Endodermal cell (in vitro differentiated cells): ENCODE data around the gene BAIAP3. TPM values are rescaled to one million over a fixed set of nuclear protein-coding genes. Genes with fewer than 3 reads are reported as not detected.

Experiments used
- DNase-seq: peaks from one replicate; pipeline ENCODE4 v3.0.0-alpha.2; 2017
- H3K27ac ChIP-seq: 2 replicates; pipeline ENCODE4 v1.5.1; 2013; ENCODE audit warnings: mild to moderate bottlenecking, low read depth, low read length, moderate library complexity
- H3K27me3 ChIP-seq: 2 replicates; pipeline ENCODE4 v1.6.1; 2013; ENCODE audit warnings: mild to moderate bottlenecking, low read length, moderate library complexity; ENCODE audit not compliant: insufficient read depth, control insufficient read depth, poor library complexity, severe bottlenecking
- H3K36me3 ChIP-seq: 2 replicates; pipeline ENCODE4 v1.7.0; 2013; ENCODE audit warnings: mild to moderate bottlenecking, low read length, moderate library complexity; ENCODE audit not compliant: control insufficient read depth, insufficient read depth
- H3K4me1 ChIP-seq: one replicate; pipeline ENCODE4 v1.7.0; 2013; ENCODE audit warnings: low read length; ENCODE audit not compliant: control insufficient read depth, insufficient read depth
- H3K4me3 ChIP-seq: 2 replicates; pipeline ENCODE4 v1.5.1; 2013; ENCODE audit warnings: mild to moderate bottlenecking, low read length, moderate library complexity
- H3K9ac ChIP-seq: 2 replicates; pipeline ENCODE4 v1.6.1; 2013; ENCODE audit warnings: mild to moderate bottlenecking, low read length, moderate library complexity; ENCODE audit not compliant: poor library complexity, severe bottlenecking; ENCODE audit errors: extremely low read depth
- H3K9me3 ChIP-seq: 2 replicates; pipeline ENCODE4 v1.6.1; 2013; ENCODE audit warnings: mild to moderate bottlenecking, low read length, moderate library complexity; ENCODE audit not compliant: control insufficient read depth
- H3K27ac Mint-ChIP-seq: 2 replicates; pipeline ENCODE4 v1.8.0; 2020; ENCODE audit warnings: mixed read lengths
- H3K27me3 Mint-ChIP-seq: 2 replicates; pipeline ENCODE4 v1.8.0; 2021; ENCODE audit warnings: mild to moderate bottlenecking, mixed read lengths; ENCODE audit not compliant: insufficient read depth
- H3K36me3 Mint-ChIP-seq: 2 replicates; pipeline ENCODE4 v1.8.0; 2020; ENCODE audit warnings: low read depth, mixed read lengths
- H3K4me1 Mint-ChIP-seq: 2 replicates; pipeline ENCODE4 v1.8.0; 2020; ENCODE audit warnings: mixed read lengths
- H3K4me3 Mint-ChIP-seq: 2 replicates; pipeline ENCODE4 v1.8.0; 2020; ENCODE audit warnings: mild to moderate bottlenecking, moderate library complexity, mixed read lengths
- H3K9me3 Mint-ChIP-seq: 2 replicates; pipeline ENCODE4 v1.8.0; 2020; ENCODE audit warnings: mild to moderate bottlenecking, mixed read lengths
- CTCF ChIP-seq: fragments of 200-600 bp; sonication (generic); conservative IDR thresholded peaks from 2 replicates; pipeline ENCODE4 v1.5.0; 2021; ENCODE audit warnings: antibody characterized with exemption, mild to moderate bottlenecking
- WGBS, 2 experiments: methylation state at CpG; one replicate each; pipeline versions ENCODE4 v1.1.5 to v1.1.7; 2013; ENCODE audit warnings: missing lambda C conversion rate in 2 of 2, mixed read lengths in 1 of 2; ENCODE audit not compliant: insufficient coverage in 1 of 2, insufficient read length in 1 of 2; 5-methylcytosine and 5-hydroxymethylcytosine counted together
- total RNA-seq, 2 donors: library from RNA; stranded (reverse); fragmentation: NEBNext Ultra II Directional in 1 of 2; extraction: Animal tissue kit (Norgen Biotek cat#: 25700) in 1 of 2; gene quantifications; 2 replicates in 1 of 2; 3 replicates in 1 of 2; pipeline ENCODE4 v1.2.1, GENCODE V29; 2021

BAIAP3 gene
- total RNA-seq, 2 donors from 2014 or later: 25.0 to 43.5 TPM

GRCh38 chr16:1308977-1309885, 24.2 kb upstream of the BAIAP3 start, which contains the start of gene UBE2I:
Gene UBE2I (plus strand): TSS chr16:1309636. CDS start chr16:1314031, 4,395 bp downstream.
- Histone ChIP-seq H3K27me3 (no peaks in the 10 kb centered on the region), H3K27ac (peak within 1 kb of the TSS; percentile 100), H3K4me3 (peak within 1 kb of the TSS; percentile 97), H3K36me3 (peaks cover 13% of the 10 kb centered on the region), H3K4me1 (no peaks in the 10 kb centered on the region), H3K9me3 (no peaks in the 10 kb centered on the region), H3K9ac (peak within 1 kb of the TSS; percentile 100)
- Mint-ChIP-seq H3K4me1 (peaks cover 11% of the 10 kb centered on the region), H3K27me3 (no peaks in the 10 kb centered on the region), H3K27ac (peak within 1 kb of the TSS; percentile 100), H3K9me3 (no peaks in the 10 kb centered on the region), H3K4me3 (peak within 1 kb of the TSS; percentile 88), H3K36me3 (peaks cover 13% of the 10 kb centered on the region)
- no peak for TF ChIP-seq CTCF
- WGBS, 2 experiments: 0% methylated on average over 27 to 117 of the region's 117 CpGs
- peak; percentile 99 for DNase-seq

- Mint-ChIP-seq H3K27ac (peak overlapping the region; percentile 94), H3K4me3 (peak overlapping the region; percentile 88), H3K27me3 (no peaks in the 10 kb centered on the region), H3K36me3 (peaks cover 21% of the 10 kb centered on the region), H3K9me3 (no peaks in the 10 kb centered on the region), H3K4me1 (peaks cover 11% of the 10 kb centered on the region)
- peak overlapping the region; percentile 87 for H3K9ac ChIP-seq
- H3K4me1 ChIP-seq: no peaks in the 10 kb centered on the region
- 1% methylated on average over 50 to 77 of the region's 77 CpGs for WGBS, 2 experiments
- no peaks in the 10 kb centered on the region for H3K27me3 ChIP-seq
- H3K9me3 ChIP-seq: no peaks in the 10 kb centered on the region
- H3K27ac ChIP-seq: no peak overlapping the region
- no peak for TF ChIP-seq CTCF
- peaks cover 21% of the 10 kb centered on the region for H3K36me3 ChIP-seq
- peak overlapping the region; percentile 97 for H3K4me3 ChIP-seq
- DNase-seq: no peak
These were observed 23.3 kb upstream of the BAIAP3 start for GRCh38 chr16:1309888-1310831.

- no peaks in the 10 kb centered on the region for H3K4me1 ChIP-seq
- Mint-ChIP-seq H3K4me1 (peaks cover 11% of the 10 kb centered on the region), H3K9me3 (no peaks in the 10 kb centered on the region), H3K36me3 (peaks cover 27% of the 10 kb centered on the region), H3K4me3 (peak overlapping the region; percentile 88), H3K27me3 (no peaks in the 10 kb centered on the region), H3K27ac (peak overlapping the region; percentile 94)
- peak overlapping the region; percentile 87 for H3K9ac ChIP-seq
- H3K27me3 ChIP-seq: no peaks in the 10 kb centered on the region
- H3K4me3 ChIP-seq: peak overlapping the region; percentile 97
- 0 to 8% methylated on average over 5 to 14 of the region's 14 CpGs for WGBS, 2 experiments
- peaks cover 27% of the 10 kb centered on the region for H3K36me3 ChIP-seq
- H3K27ac ChIP-seq: no peak overlapping the region
- TF ChIP-seq CTCF: no peak
- H3K9me3 ChIP-seq: no peaks in the 10 kb centered on the region
- DNase-seq: no peak
These were observed 22.6 kb upstream of the BAIAP3 start for GRCh38 chr16:1310832-1311200.
